ENCODE data around the gene RAD52. TPM values are rescaled to one million over a fixed set of nuclear protein-coding genes. Genes with fewer than 3 reads are reported as not detected.

Gene RAD52
- 10 to 100 TPM in 1 of 2 donors, 1 to 10 TPM in 1; 3.5 to 11.8 TPM for polyA plus RNA-seq

DNA sequence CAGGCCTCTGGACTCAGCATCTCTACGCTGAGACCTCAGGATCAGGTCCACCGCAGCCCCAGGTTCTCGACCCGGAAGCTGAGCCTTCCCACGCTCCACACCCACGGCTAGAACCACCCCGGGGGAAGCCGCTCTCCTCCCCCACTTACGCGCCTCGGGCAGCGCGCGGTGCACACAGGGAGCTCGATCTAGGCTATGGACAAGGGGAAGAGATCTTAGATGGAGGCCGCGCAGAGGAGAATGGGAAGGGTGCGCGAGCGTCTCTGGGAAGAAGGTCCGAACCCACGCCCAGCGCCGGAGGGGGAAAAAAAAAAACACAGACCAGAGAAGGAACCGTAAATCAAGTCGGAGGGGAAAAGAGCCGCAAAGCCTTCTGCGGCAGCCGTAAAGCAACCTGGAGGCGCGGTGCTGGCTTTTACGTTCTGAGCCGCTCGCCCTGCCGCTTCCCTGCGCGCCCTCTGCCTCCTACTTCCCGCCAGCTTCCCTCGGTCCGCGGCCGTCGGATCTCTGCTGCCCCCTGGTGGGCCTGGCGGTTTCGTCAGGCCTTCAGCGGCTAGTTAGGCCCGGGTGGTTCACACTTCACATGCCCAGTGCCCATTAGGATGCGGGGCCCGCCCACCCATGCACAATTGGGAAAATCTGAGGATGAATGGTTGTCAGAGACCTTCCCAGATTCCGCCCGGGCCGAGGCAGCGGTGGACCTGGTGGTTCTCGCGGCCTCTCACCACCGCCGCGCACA, at the start of gene RAD52:
TSS of gene RAD52 (minus strand) at position 242 of the 739 bp plus-strand sequence. CDS start 16,636 bp downstream, outside the sequence.
- WGBS, 2 donors, result 1 to 2% methylated on average over 58 of the region's 58 CpGs
- Histone ChIP-seq H3K27ac (ENCODE audit: low read depth in 2 of 2, low read length in 1 of 2) (peak within 1 kb of the TSS; percentile 92 to 93), H3K36me3 (ENCODE audit: control insufficient read depth in 2 of 2, insufficient read depth in 2 of 2, low read length in 1 of 2) (no peaks in the 10 kb centered on the region), H3K4me3 (ENCODE audit: low read depth in 1 of 2, low read length in 2 of 2) (peak within 1 kb of the TSS; percentile 80 to 91), H3K9me3 (ENCODE audit: control insufficient read depth in 2 of 2, insufficient read depth in 1 of 2, low read depth in 1 of 2, low read length in 1 of 2) (no peaks in the 10 kb centered on the region), H3K27me3 (ENCODE audit: control insufficient read depth in 1 of 2, insufficient read depth in 2 of 2, low read length in 2 of 2) (no peaks in the 10 kb centered on the region), H3K4me1 (ENCODE audit: control insufficient read depth in 2 of 2, insufficient read depth in 2 of 2, low read length in 1 of 2) (no peaks in the 10 kb centered on the region)

DNA sequence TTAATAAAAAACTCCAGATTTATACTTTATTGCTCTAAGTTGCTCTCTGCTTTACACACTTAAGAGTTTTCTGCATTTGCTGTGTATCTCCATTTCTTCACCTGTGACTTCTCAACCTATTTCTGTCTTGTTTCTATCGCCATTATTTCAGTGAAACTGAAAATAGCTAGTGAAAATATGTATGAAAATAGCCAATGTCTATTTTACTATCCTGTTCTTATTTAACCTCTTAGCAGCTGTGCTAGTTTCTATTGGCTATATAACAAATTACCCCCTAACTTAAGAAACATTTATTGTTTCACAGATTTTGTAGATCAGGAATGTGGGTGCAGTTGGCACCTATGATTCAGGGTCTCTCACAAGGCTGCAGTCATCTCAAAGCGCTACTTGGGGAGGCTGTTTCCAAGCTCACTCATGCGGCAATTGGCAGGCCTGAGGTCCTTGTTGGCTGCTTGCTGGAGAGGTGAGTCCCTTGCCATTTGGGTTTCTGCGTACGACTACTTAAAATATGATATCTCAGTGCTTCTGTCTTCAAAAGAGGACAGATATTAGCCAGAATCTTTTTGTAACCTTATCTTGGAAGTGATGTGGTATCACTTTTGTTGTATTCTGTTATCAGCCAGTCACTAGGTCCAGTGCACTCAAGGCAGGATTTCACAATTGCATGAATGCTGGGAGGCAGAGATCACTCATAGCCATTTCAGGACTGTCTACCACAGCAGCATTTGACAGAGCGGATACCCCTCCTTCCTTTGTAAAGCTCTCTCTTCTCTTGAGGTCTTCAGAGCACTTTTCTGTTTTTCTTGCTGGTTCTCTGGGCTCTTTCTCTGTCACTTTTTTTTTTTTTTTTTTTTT, 48.8 kb upstream of the RAD52 start:
- 82 to 87% methylated on average over 6 of the region's 6 CpGs for WGBS, 2 donors
- no peak overlapping the region for H3K4me3 ChIP-seq (ENCODE audit: low read depth in 1 of 2, low read length in 2 of 2)
- no peaks in the 10 kb centered on the region for H3K27me3 ChIP-seq (ENCODE audit: control insufficient read depth in 1 of 2, insufficient read depth in 2 of 2, low read length in 2 of 2)
- H3K27ac ChIP-seq (ENCODE audit: low read depth in 2 of 2, low read length in 1 of 2), result no peak overlapping the region
- H3K9me3 ChIP-seq (ENCODE audit: control insufficient read depth in 2 of 2, insufficient read depth in 1 of 2, low read depth in 1 of 2, low read length in 1 of 2), result no peaks in the 10 kb centered on the region
- H3K4me1 ChIP-seq (ENCODE audit: control insufficient read depth in 2 of 2, insufficient read depth in 2 of 2, low read length in 1 of 2), result no peaks in the 10 kb centered on the region
- no peaks in the 10 kb centered on the region for H3K36me3 ChIP-seq (ENCODE audit: control insufficient read depth in 2 of 2, insufficient read depth in 2 of 2, low read length in 1 of 2)

DNA sequence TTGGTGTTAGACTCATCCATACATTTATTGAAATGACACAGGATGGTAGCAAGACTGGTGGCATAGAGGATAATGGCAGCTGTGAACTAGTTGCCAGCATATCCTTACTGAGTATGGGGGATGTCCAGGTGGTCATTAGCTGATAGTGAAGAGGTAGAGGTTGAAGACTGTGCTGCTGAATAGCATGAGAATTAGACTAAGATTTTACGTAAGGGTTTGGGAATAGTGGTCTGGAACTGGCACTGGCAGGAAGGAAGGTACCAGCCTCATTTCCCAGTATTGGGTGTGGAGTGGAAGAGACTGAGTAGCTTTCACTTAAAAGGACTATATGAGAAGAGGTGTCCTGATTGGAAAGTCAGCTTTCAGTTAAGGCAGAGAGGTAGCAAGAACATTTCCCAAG, 48.0 kb upstream of the RAD52 start:
- H3K36me3 ChIP-seq (ENCODE audit: control insufficient read depth in 2 of 2, insufficient read depth in 2 of 2, low read length in 1 of 2), result no peaks in the 10 kb centered on the region

DNA sequence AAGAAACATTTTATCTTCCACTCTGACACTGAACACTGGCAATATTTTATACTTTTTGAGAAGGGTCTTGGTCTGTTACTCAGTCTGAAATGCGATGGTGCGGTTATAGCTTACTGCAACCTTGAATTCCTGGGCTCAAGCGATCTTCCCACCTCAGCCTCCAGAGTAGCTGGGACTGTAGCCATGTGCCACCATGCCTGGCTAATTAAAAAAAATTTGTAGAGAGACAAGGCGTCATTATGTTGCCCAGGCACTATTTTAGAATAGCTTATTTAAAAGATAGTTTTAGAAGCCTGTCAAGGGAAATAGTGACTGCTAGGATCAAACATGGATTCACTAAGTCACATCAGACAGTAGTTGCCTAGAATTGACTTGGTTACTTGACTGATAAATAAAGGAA, 47.4 kb upstream of the RAD52 start:
- Histone ChIP-seq H3K36me3 (ENCODE audit: control insufficient read depth in 2 of 2, insufficient read depth in 2 of 2, low read length in 1 of 2) (no peaks in the 10 kb centered on the region), H3K27ac (ENCODE audit: low read depth in 2 of 2, low read length in 1 of 2) (no peak overlapping the region), H3K9me3 (ENCODE audit: control insufficient read depth in 2 of 2, insufficient read depth in 1 of 2, low read depth in 1 of 2, low read length in 1 of 2) (no peaks in the 10 kb centered on the region), H3K27me3 (ENCODE audit: control insufficient read depth in 1 of 2, insufficient read depth in 2 of 2, low read length in 2 of 2) (no peaks in the 10 kb centered on the region), H3K4me1 (ENCODE audit: control insufficient read depth in 2 of 2, insufficient read depth in 2 of 2, low read length in 1 of 2) (no peaks in the 10 kb centered on the region), H3K4me3 (ENCODE audit: low read depth in 1 of 2, low read length in 2 of 2) (no peak overlapping the region)
- 90 to 92% methylated on average over 4 of the region's 4 CpGs for WGBS, 2 donors

More for the DNA sequence above, 48.0 kb upstream of the RAD52 start:
- H3K9me3 ChIP-seq (ENCODE audit: control insufficient read depth in 2 of 2, insufficient read depth in 1 of 2, low read depth in 1 of 2, low read length in 1 of 2), result no peaks in the 10 kb centered on the region
- H3K4me1 ChIP-seq (ENCODE audit: control insufficient read depth in 2 of 2, insufficient read depth in 2 of 2, low read length in 1 of 2), result no peaks in the 10 kb centered on the region
- H3K27me3 ChIP-seq (ENCODE audit: control insufficient read depth in 1 of 2, insufficient read depth in 2 of 2, low read length in 2 of 2), result no peaks in the 10 kb centered on the region
- no peak overlapping the region for H3K27ac ChIP-seq (ENCODE audit: low read depth in 2 of 2, low read length in 1 of 2)
- no peak overlapping the region for H3K4me3 ChIP-seq (ENCODE audit: low read depth in 1 of 2, low read length in 2 of 2)
- 86 to 92% methylated on average over 1 of the region's 1 CpG for WGBS, 2 donors

DNA sequence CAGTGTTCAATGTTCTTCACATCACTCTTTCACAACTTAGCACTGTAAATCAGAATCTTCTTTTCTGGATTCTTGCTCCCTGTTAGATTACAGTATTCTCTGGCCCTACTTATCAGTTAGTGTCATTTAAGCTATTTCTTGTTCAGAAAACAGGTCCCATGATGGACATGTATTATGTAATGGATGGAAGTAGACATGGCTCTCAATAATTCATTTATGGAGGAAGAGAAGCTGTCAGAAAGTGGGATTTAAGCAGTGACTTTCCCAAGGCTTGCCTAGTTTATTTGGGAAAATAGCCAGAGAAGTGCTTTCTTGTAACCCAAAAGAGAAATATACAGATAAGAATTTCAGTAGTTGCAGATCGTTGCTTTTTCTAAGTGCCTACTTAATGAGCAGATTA, 43.2 kb upstream of the RAD52 start:
- WGBS, 2 donors, result 25 to 38% methylated on average over 1 of the region's 1 CpG
- Histone ChIP-seq H3K4me1 (ENCODE audit: control insufficient read depth in 2 of 2, insufficient read depth in 2 of 2, low read length in 1 of 2) (peaks cover 0 to 2% of the 10 kb centered on the region in 2 donors), H3K4me3 (ENCODE audit: low read depth in 1 of 2, low read length in 2 of 2) (no peak overlapping the region), H3K36me3 (ENCODE audit: control insufficient read depth in 2 of 2, insufficient read depth in 2 of 2, low read length in 1 of 2) (no peaks in the 10 kb centered on the region), H3K27me3 (ENCODE audit: control insufficient read depth in 1 of 2, insufficient read depth in 2 of 2, low read length in 2 of 2) (no peaks in the 10 kb centered on the region), H3K9me3 (ENCODE audit: control insufficient read depth in 2 of 2, insufficient read depth in 1 of 2, low read depth in 1 of 2, low read length in 1 of 2) (no peaks in the 10 kb centered on the region), H3K27ac (ENCODE audit: low read depth in 2 of 2, low read length in 1 of 2) (no peak overlapping the region)

DNA sequence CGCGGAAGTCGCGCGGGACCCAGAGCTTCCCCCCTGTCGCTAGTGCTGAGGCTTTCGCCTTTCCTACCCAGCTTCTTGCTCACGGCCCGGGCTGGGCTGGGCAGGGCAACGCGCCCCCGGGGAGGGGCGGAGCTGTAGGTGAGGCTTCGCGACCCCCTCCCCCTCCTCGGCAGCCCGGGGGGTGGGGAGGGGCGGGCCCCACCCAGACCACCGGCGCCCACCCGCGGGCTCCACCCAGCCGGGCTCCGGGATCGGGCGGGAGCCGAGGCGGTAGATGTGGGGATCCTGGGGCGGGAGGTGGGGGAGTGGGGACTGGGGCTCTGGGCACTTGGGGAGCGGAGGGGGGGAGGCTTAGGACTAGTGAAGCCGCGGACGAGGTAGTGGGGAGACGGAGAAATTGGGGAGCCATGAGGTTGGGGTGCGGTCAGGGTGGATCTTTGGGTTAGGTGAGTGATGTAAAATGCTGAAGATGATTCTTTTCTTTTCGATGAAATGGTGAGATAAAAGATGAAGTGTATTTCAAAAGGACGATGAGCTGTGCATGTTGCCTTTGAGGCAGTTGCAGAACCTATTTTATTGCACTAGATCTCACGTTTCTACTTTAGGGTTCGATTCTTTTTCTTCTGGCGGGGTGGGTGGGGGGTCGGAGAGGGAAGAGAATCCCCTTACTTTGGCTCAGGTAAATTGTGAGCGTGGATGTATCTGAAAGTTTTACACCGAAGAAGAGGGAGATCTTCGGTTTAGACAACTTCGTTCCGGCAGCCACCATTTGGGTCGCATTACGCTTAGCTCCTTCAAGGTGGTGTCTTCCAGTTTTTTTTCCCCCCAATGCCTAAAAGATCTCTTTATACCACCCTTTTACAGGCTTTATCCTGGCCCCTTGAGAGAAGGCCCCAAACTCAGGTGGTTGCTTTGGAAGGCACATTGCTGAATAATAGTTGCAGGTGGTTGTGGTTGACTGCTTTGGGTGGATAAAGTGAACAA, 42.1 kb upstream of the RAD52 start:
- no peaks in the 10 kb centered on the region for H3K36me3 ChIP-seq (ENCODE audit: control insufficient read depth in 2 of 2, insufficient read depth in 2 of 2, low read length in 1 of 2)
- H3K4me1 ChIP-seq (ENCODE audit: control insufficient read depth in 2 of 2, insufficient read depth in 2 of 2, low read length in 1 of 2), result peaks cover 0 to 2% of the 10 kb centered on the region in 2 donors

DNA sequence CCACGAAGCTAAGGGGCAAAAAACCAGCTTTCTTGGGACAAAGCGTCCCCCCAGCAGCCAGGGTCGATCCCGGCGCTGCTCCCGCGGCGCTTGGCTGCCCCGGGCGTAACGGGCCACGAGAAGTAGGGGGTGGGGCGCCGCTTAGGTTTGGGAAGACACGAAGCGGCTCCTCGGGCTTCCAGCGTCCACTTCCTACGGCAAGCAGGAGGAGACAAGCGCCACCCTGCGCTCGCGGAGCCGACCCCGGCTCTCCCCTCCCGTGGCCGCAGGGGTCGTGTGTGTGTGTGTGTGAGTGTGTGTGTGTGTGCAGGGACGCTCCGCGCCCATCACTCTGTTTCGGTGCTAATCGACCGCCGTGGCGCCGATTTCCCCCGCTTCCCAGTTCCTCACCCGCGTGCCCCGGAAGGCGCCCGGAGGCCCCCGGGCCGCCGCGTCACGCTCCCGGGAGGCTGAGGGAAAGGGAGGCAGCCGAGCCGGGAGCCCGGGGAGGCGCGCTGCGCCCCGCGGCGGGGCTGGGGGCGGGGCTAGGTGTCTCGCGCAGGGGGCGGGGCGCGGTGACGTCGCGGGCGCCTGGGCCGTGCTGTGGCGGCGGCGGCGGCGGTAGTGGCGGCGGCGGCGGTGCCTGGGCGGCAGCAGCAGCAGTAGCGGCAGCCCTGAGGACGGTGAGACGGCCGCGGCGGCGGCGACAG, 41.3 kb upstream of the RAD52 start, which contains the start of gene ERC1:
TSS of gene ERC1 (plus strand) at position 563 of the 689 bp plus-strand sequence. CDS start 36,681 bp downstream, outside the sequence.
- WGBS, 2 donors, result 0% methylated on average over 57 to 87 of the region's 87 CpGs
- Histone ChIP-seq H3K27ac (ENCODE audit: low read depth in 2 of 2, low read length in 1 of 2) (peak within 1 kb of the TSS; percentile 96 to 98), H3K4me1 (ENCODE audit: control insufficient read depth in 2 of 2, insufficient read depth in 2 of 2, low read length in 1 of 2) (peaks cover 0 to 2% of the 10 kb centered on the region in 2 donors)

More for the DNA sequence above, 42.1 kb upstream of the RAD52 start:
- 4% methylated on average over 38 to 48 of the region's 48 CpGs for WGBS, 2 donors
- Histone ChIP-seq H3K27me3 (ENCODE audit: control insufficient read depth in 1 of 2, insufficient read depth in 2 of 2, low read length in 2 of 2) (no peaks in the 10 kb centered on the region), H3K4me3 (ENCODE audit: low read depth in 1 of 2, low read length in 2 of 2) (peak overlapping the region; percentile 80 to 87), H3K27ac (ENCODE audit: low read depth in 2 of 2, low read length in 1 of 2) (peak overlapping the region; percentile 96 to 98), H3K9me3 (ENCODE audit: control insufficient read depth in 2 of 2, insufficient read depth in 1 of 2, low read depth in 1 of 2, low read length in 1 of 2) (no peaks in the 10 kb centered on the region)

DNA sequence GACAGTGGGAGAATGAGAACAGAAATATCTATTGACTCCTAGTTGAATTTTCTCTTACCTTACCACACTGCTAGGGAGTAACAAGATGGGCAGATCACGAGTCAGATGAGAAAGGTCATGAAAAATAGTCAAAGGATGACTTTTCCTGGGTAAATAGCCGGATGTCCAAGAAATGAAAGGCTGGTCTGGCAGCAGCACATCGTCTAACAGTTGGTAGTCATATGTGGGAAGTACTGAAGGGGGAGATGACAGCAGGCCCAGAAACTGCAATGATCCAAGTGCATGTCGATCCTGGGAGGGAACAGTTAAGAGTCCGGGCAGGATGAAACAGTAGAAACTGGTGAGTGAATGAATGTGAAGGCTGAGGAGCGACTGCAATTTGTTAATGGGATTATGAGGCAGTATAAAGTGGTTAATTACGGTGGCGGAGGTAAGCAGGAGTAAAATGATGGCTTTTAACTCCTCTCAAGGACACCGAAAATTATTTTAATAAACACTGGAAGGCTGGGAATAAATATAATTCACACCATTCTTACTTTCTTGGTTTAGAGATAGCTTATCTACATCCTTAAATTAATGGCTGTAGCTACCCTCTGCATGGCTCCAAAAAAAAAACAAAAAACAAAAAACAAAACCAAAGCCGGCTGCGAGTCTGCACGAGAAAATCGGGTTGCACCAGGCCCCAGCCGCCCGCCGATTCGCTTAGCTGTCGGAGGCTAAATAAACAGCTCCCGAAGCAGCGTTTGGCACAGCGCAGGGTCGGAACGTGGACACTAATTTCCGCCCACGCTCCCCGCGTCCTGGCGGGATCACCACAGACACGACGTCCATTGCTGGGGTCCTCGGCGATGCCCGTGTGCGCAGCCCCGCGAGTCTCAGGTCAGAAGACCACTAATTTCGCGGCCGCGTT, 40.5 kb upstream of the RAD52 start:
- peak overlapping the region; percentile 96 to 98 for H3K27ac ChIP-seq (ENCODE audit: low read depth in 2 of 2, low read length in 1 of 2)
- no peaks in the 10 kb centered on the region for H3K27me3 ChIP-seq (ENCODE audit: control insufficient read depth in 1 of 2, insufficient read depth in 2 of 2, low read length in 2 of 2)
- no peaks in the 10 kb centered on the region for H3K9me3 ChIP-seq (ENCODE audit: control insufficient read depth in 2 of 2, insufficient read depth in 1 of 2, low read depth in 1 of 2, low read length in 1 of 2)
- peaks cover 0 to 2% of the 10 kb centered on the region in 2 donors for H3K4me1 ChIP-seq (ENCODE audit: control insufficient read depth in 2 of 2, insufficient read depth in 2 of 2, low read length in 1 of 2)
- H3K4me3 ChIP-seq (ENCODE audit: low read depth in 1 of 2, low read length in 2 of 2), result peak overlapping the region; percentile 80 to 87
- no peaks in the 10 kb centered on the region for H3K36me3 ChIP-seq (ENCODE audit: control insufficient read depth in 2 of 2, insufficient read depth in 2 of 2, low read length in 1 of 2)
- WGBS, 2 donors, result 3% methylated on average over 40 of the region's 40 CpGs

More for the DNA sequence above, 41.3 kb upstream of the RAD52 start, which contains the start of gene ERC1:
- Histone ChIP-seq H3K36me3 (ENCODE audit: control insufficient read depth in 2 of 2, insufficient read depth in 2 of 2, low read length in 1 of 2) (no peaks in the 10 kb centered on the region), H3K4me3 (ENCODE audit: low read depth in 1 of 2, low read length in 2 of 2) (peak within 1 kb of the TSS; percentile 80 to 87), H3K9me3 (ENCODE audit: control insufficient read depth in 2 of 2, insufficient read depth in 1 of 2, low read depth in 1 of 2, low read length in 1 of 2) (no peaks in the 10 kb centered on the region), H3K27me3 (ENCODE audit: control insufficient read depth in 1 of 2, insufficient read depth in 2 of 2, low read length in 2 of 2) (no peaks in the 10 kb centered on the region)
